AG10803 (cell line): Measurements from ENCODE around the gene CKAP2L.
A peak's percentile ranks its signal among the peaks of the same experiment; 100 is the strongest.
"Not testable (repeated sequence)": the region's sequence is repeated elsewhere in the genome, so short reads cannot be mapped to it uniquely, and the experiment has no call there.

Experiments used
- DNase-seq: peaks from one replicate; pipeline ENCODE4 v3.0.0; 2010; ENCODE audit warnings: low read depth
- H3K4me3 ChIP-seq: 2 replicates; pipeline ENCODE4 v1.5.1; 2011; ENCODE audit warnings: mild to moderate bottlenecking, low read length, control low read depth
- CTCF ChIP-seq: conservative IDR thresholded peaks from 2 replicates; pipeline ENCODE4 v1.5.1; 2011; ENCODE audit warnings: mild to moderate bottlenecking, low read length, control low read depth, inconsistent platforms

Gene CKAP2L

GRCh38 chr2:112712903-112713584, 51.4 kb downstream of the CKAP2L start:
- DNase-seq = peak; percentile 29
- H3K4me3 ChIP-seq = no peak overlapping the region
- no peak for TF ChIP-seq CTCF

- no peak overlapping the region for H3K4me3 ChIP-seq
- DNase-seq = no peak
- no peak for TF ChIP-seq CTCF
These were observed 51.9 kb downstream of the CKAP2L start for GRCh38 chr2:112712465-112712864.

GRCh38 chr2:112710956-112711750, 53.3 kb downstream of the CKAP2L start:
- no peak overlapping the region for H3K4me3 ChIP-seq
- no peak for DNase-seq
- TF ChIP-seq CTCF = no peak

- no peak for TF ChIP-seq CTCF
- DNase-seq = no peak
- H3K4me3 ChIP-seq = no peak overlapping the region
These were observed 54.7 kb downstream of the CKAP2L start for GRCh38 chr2:112709703-112710102.

- H3K4me3 ChIP-seq = no peak overlapping the region
- no peak for TF ChIP-seq CTCF
- DNase-seq = no peak
These were observed 55.4 kb downstream of the CKAP2L start for GRCh38 chr2:112708968-112709367.

- not testable (repeated sequence) for H3K4me3 ChIP-seq, DNase-seq
These were observed 57.5 kb downstream of the CKAP2L start for GRCh38 chr2:112706947-112707346.

- no peak for DNase-seq
- no peak for TF ChIP-seq CTCF
- no peak overlapping the region for H3K4me3 ChIP-seq
These were observed 58.2 kb downstream of the CKAP2L start for GRCh38 chr2:112706170-112706664.
